KMS-11 (cell line): ENCODE data around the gene APBA1.

Experiments used
- H2AFZ ChIP-seq: fragments of 200-600 bp; sonication (generic); 2 replicates; pipeline ENCODE4 v1.6.1; 2016; ENCODE audit warnings: antibody characterized with exemption, mixed run types, low read depth
- H3K27ac ChIP-seq: fragments of 200-600 bp; sonication (generic); 2 replicates; pipeline ENCODE4 v1.6.1; 2016; ENCODE audit warnings: mild to moderate bottlenecking, mixed run types
- H3K27me3 ChIP-seq: fragments of 200-600 bp; sonication (generic); 2 replicates; pipeline ENCODE4 v1.6.1; 2017; ENCODE audit warnings: mild to moderate bottlenecking, low read depth, mixed run types, moderate library complexity; ENCODE audit not compliant: insufficient read depth
- H3K36me3 ChIP-seq: fragments of 200-600 bp; sonication (generic); 2 replicates; pipeline ENCODE4 v1.6.1; 2017; ENCODE audit warnings: mild to moderate bottlenecking, mixed run types; ENCODE audit not compliant: insufficient read depth
- H3K4me1 ChIP-seq: fragments of 200-600 bp; sonication (generic); 2 replicates; pipeline ENCODE4 v1.6.1; 2016; ENCODE audit warnings: mild to moderate bottlenecking, low read depth, mixed run types; ENCODE audit not compliant: poor library complexity, severe bottlenecking
- H3K4me2 ChIP-seq: fragments of 200-600 bp; sonication (generic); 2 replicates; pipeline ENCODE4 v1.7.0; 2016; ENCODE audit warnings: mild to moderate bottlenecking, mixed run types
- H3K4me3 ChIP-seq: fragments of 200-600 bp; sonication (generic); IDR thresholded peaks from 2 replicates; pipeline ENCODE4 v1.6.1; 2017; ENCODE audit warnings: low read depth, low read length, mixed read lengths; ENCODE audit not compliant: insufficient read depth
- H3K79me2 ChIP-seq: fragments of 200-600 bp; sonication (generic); 2 replicates; pipeline ENCODE4 v1.6.1; 2016; ENCODE audit warnings: low read depth, mixed run types; ENCODE audit not compliant: insufficient read depth
- H3K9ac ChIP-seq: fragments of 200-600 bp; sonication (generic); 2 replicates; pipeline ENCODE4 v1.6.1; 2016; ENCODE audit warnings: mild to moderate bottlenecking, mixed run types
- H4K20me1 ChIP-seq: fragments of 200-600 bp; sonication (generic); 2 replicates; pipeline ENCODE4 v1.6.1; 2016; ENCODE audit warnings: mild to moderate bottlenecking, mixed run types; ENCODE audit not compliant: insufficient read depth
- TF ChIP-seq, protein P1 (sequence below): fragments of 200-600 bp; sonication (generic); conservative IDR thresholded peaks from 2 replicates; pipeline ENCODE4 v1.6.1; 2017; ENCODE audit warnings: low read depth, mild to moderate bottlenecking, antibody characterized with exemption, low read length, moderate library complexity, mixed read lengths

APBA1 gene

DNA sequence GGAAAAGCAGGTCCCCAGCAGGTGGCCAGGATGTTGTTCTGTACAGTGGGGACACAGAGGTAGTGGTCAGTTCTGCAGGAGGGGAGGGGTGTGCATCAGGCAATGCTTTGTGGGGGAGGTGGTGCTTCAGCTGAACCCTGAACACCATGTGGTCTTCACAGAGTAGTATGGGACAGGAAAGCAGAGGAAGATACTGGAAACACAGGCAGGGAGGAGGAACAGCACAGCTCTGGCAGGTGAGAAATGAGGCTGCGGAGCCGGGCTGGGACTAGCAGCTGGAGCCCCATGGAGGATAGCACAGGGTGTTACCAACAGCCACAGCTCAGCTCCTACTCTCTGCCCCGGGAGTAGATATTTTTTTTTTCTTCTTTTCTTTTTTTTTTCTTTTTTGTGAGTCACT is 185.7 kb downstream of the APBA1 start:
- H3K9ac ChIP-seq, result no peak overlapping the region
- no peak overlapping the region for H2AFZ ChIP-seq
- H3K27me3 ChIP-seq, result no peaks in the 10 kb centered on the region
- H3K27ac ChIP-seq, result no peak overlapping the region
- TF ChIP-seq, protein P1, sequence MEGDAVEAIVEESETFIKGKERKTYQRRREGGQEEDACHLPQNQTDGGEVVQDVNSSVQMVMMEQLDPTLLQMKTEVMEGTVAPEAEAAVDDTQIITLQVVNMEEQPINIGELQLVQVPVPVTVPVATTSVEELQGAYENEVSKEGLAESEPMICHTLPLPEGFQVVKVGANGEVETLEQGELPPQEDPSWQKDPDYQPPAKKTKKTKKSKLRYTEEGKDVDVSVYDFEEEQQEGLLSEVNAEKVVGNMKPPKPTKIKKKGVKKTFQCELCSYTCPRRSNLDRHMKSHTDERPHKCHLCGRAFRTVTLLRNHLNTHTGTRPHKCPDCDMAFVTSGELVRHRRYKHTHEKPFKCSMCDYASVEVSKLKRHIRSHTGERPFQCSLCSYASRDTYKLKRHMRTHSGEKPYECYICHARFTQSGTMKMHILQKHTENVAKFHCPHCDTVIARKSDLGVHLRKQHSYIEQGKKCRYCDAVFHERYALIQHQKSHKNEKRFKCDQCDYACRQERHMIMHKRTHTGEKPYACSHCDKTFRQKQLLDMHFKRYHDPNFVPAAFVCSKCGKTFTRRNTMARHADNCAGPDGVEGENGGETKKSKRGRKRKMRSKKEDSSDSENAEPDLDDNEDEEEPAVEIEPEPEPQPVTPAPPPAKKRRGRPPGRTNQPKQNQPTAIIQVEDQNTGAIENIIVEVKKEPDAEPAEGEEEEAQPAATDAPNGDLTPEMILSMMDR, result no peak
- H3K36me3 ChIP-seq, result no peaks in the 10 kb centered on the region
- H3K79me2 ChIP-seq, result no peaks in the 10 kb centered on the region
- H3K4me1 ChIP-seq, result peaks cover 4% of the 10 kb centered on the region
- H3K4me3 ChIP-seq, result no peak overlapping the region
- H3K4me2 ChIP-seq, result no peak overlapping the region
- no peaks in the 10 kb centered on the region for H4K20me1 ChIP-seq

DNA sequence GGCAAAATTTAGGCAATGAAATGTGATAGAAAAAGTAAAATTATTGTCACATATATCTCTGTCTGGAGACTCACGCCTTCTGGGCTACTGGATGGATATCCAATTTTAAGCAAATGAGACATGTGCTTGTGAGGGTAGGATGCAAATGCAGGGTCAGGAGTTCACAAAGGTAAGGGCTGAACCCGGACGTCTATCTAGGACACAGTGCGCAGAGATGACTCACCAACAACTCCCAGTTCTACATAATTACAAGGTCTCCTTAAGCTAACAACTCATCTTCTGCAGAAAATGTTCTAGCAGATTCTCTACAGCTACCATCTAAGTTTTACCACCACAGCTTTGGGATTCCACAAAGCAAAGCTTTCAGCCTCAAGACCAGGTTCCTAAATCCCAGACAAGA is 186.7 kb downstream of the APBA1 start:
- peaks cover 4% of the 10 kb centered on the region for H3K4me1 ChIP-seq
- H2AFZ ChIP-seq, result no peak overlapping the region
- H3K4me2 ChIP-seq, result no peak overlapping the region
- H3K4me3 ChIP-seq, result no peak overlapping the region
- no peaks in the 10 kb centered on the region for H3K79me2 ChIP-seq
- TF ChIP-seq, protein P1, result no peak
- no peak overlapping the region for H3K27ac ChIP-seq
- H3K36me3 ChIP-seq, result no peaks in the 10 kb centered on the region
- no peaks in the 10 kb centered on the region for H3K27me3 ChIP-seq
- H3K9ac ChIP-seq, result no peak overlapping the region
- no peaks in the 10 kb centered on the region for H4K20me1 ChIP-seq

DNA sequence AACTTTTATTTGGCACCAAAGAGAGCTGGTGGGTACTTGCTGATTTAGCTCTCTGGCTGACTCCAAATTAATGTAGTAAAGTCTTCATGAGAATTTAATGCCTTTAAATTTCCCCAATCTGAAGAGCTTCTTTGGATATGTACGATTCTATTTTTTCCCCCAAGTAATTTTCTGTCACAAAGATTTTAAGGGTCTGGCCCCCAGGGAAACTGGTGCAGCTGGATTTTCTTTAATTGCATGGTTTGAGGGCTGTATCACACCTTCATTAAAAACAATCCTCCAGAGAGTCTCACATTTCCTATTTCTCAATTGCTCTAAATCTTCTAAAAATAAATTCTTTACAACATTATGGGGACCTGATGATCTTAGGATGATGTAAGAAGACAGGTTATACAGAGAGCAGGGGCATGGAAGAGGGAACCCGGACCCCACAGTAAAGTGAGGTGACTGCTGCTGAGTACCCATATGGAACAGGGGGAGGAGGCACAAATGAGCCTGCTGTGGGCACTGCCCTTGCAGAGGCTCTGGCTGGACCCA is 188.2 kb downstream of the APBA1 start:
- TF ChIP-seq, protein P1, result no peak
- no peak overlapping the region for H3K9ac ChIP-seq
- H3K27ac ChIP-seq, result no peak overlapping the region
- H3K4me3 ChIP-seq, result no peak overlapping the region
- H3K4me2 ChIP-seq, result no peak overlapping the region
- no peaks in the 10 kb centered on the region for H4K20me1 ChIP-seq
- no peaks in the 10 kb centered on the region for H3K36me3 ChIP-seq
- no peak overlapping the region for H2AFZ ChIP-seq
- peaks cover 4% of the 10 kb centered on the region for H3K4me1 ChIP-seq
- no peaks in the 10 kb centered on the region for H3K79me2 ChIP-seq
- no peaks in the 10 kb centered on the region for H3K27me3 ChIP-seq

DNA sequence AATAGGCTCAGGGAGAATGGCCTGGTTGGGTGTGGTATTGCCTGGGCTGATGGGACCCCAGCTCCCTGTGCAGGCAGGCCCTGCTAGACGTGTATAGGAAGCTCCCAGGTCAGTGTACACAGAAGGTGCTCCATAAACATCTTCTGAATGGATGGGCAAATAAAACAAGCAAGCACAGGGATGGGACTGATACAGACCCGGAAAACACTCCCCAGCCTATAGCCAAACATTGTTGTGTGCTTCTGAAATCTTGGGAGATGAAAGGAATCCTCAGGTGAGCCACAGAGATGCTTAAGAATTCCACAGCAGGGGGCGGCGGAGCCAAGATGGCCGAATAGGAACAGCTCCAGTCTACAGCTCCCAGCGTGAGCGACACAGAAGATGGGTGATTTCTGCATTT is 195.4 kb downstream of the APBA1 start:
- TF ChIP-seq, protein P1, result no peak
- H3K27me3 ChIP-seq, result no peaks in the 10 kb centered on the region
- no peaks in the 10 kb centered on the region for H3K36me3 ChIP-seq
- H3K79me2 ChIP-seq, result no peaks in the 10 kb centered on the region
- H3K4me1 ChIP-seq, result peaks cover 52% of the 10 kb centered on the region
- H4K20me1 ChIP-seq, result no peaks in the 10 kb centered on the region
- H2AFZ ChIP-seq, result peak overlapping the region; percentile 86; the same call in 1 of the 2 replicates
- H3K27ac ChIP-seq, result peak overlapping the region; percentile 94
- peak overlapping the region; percentile 53; the same call in 1 of the 2 replicates for H3K9ac ChIP-seq
- H3K4me3 ChIP-seq, result no peak overlapping the region
- peak overlapping the region; percentile 78 for H3K4me2 ChIP-seq
